Tibial nerve (tissue), 4 donors: Measurements from ENCODE around the gene MAMDC2. TPM values are rescaled to one million over a fixed set of nuclear protein-coding genes. Genes with fewer than 3 reads are reported as not detected.
A peak's percentile ranks its signal among the peaks of the same experiment; 100 is the strongest.

Source experiments
- DNase-seq, 2 donors: peaks; one replicate each; pipeline ENCODE4 v3.0.0-alpha.2; 2019; ENCODE audit warnings: low spot score in 2 of 2
- H3K27ac ChIP-seq, 4 donors: fragments of 200-600 bp; sonication (generic) in 3 of 4; one replicate each; pipeline ENCODE4 v1.5.1; 2017 to 2019; ENCODE audit warnings: mild to moderate bottlenecking in 1 of 4
- H3K27me3 ChIP-seq, 2 donors: fragments of 200-600 bp; sonication (generic) in 1 of 2; one replicate each; pipeline versions ENCODE4 v1.5.1 to v1.6.0; 2017 to 2019
- H3K36me3 ChIP-seq, 3 donors: fragments of 200-600 bp; sonication (generic); one replicate each; pipeline ENCODE4 v1.5.1; 2018 to 2019
- H3K4me1 ChIP-seq, 4 donors: fragments of 200-600 bp; sonication (generic) in 3 of 4; one replicate each; pipeline ENCODE4 v1.5.1; 2017 to 2019
- H3K4me3 ChIP-seq, 4 donors: fragments of 200-600 bp; sonication (generic) in 3 of 4; one replicate each; pipeline ENCODE4 v1.5.1; 2017 to 2019; ENCODE audit warnings: mild to moderate bottlenecking in 1 of 4, moderate library complexity in 1 of 4
- H3K9me3 ChIP-seq, 4 donors: fragments of 200-600 bp; sonication (generic) in 3 of 4; one replicate each; pipeline ENCODE4 v1.5.1; 2017 to 2019
- CTCF ChIP-seq, 5 experiments: fragments of 200-600 bp in 3 of 5; fragments of 450-650 bp in 2 of 5; sonication (generic) in 3 of 5; IDR thresholded peaks; one replicate each; pipeline ENCODE4 v1.5.1; 2016 to 2019; ENCODE audit warnings: antibody characterized with exemption in 5 of 5, mild to moderate bottlenecking in 3 of 5, moderate library complexity in 2 of 5
- EP300 ChIP-seq, 2 donors: sonication (generic); formaldehyde crosslinking; IDR thresholded peaks; one replicate each; pipeline ENCODE4 v1.6.1; 2017; ENCODE audit warnings: antibody characterized with exemption in 2 of 2, mild to moderate bottlenecking in 1 of 2
- POLR2A ChIP-seq, 2 donors: fragments of 450-650 bp; IDR thresholded peaks; one replicate each; pipeline ENCODE4 v1.6.1; 2017; ENCODE audit warnings: antibody characterized with exemption in 2 of 2, mild to moderate bottlenecking in 2 of 2, moderate library complexity in 2 of 2
- WGBS, 2 donors: methylation state at CpG; one replicate each; pipeline ENCODE4 v1.1.5; 2018; 5-methylcytosine and 5-hydroxymethylcytosine counted together
- total RNA-seq, 4 donors: library from RNA; depleted of rRNA; stranded (reverse); fragments of >200 nt; gene quantifications; one replicate each; pipeline ENCODE4 v1.1.0, GENCODE V29; 2016

MAMDC2 gene
- total RNA-seq, 4 donors from 2014 or later, result 24.9 to 75.9 (median 60.8) TPM

- H3K4me1 ChIP-seq, result peaks cover 0 to 52% (median 0%) of the 10 kb centered on the region in 4 donors
- WGBS, 2 donors, result 36 to 40% methylated on average over 3 of the region's 3 CpGs
- H3K27ac ChIP-seq, result peak overlapping the region in 3 of 4 donors; percentile 8 to 37 (median 35)
Observed at GRCh38 chr9:70058569-70059116, 15.0 kb downstream of the MAMDC2 start.

GRCh38 chr9:70060148-70060882, 16.7 kb downstream of the MAMDC2 start:
- peak overlapping the region in 1 of 4 donors; percentile 35 for H3K27ac ChIP-seq
- no peak overlapping the region for H3K4me3 ChIP-seq
- TF ChIP-seq EP300 (IDR thresholded peaks at IDR 0.05), result no peak
- no peak for TF ChIP-seq CTCF (IDR thresholded peaks at IDR 0.05)
- no peak for TF ChIP-seq POLR2A (IDR thresholded peaks at IDR 0.05)
- no peaks in the 10 kb centered on the region for H3K27me3 ChIP-seq
- DNase-seq, result no peak
- H3K36me3 ChIP-seq, result no peaks in the 10 kb centered on the region
- peaks cover 0 to 61% (median 2%) of the 10 kb centered on the region in 4 donors for H3K4me1 ChIP-seq
- WGBS, 2 donors, result 65 to 71% methylated on average over 3 of the region's 3 CpGs
- H3K9me3 ChIP-seq, result no peaks in the 10 kb centered on the region

More at GRCh38 chr9:70058569-70059116, 15.0 kb downstream of the MAMDC2 start:
- no peak overlapping the region for H3K4me3 ChIP-seq
- H3K9me3 ChIP-seq, result no peaks in the 10 kb centered on the region
- no peaks in the 10 kb centered on the region for H3K27me3 ChIP-seq
- no peaks in the 10 kb centered on the region for H3K36me3 ChIP-seq
- no peak for DNase-seq
- TF ChIP-seq CTCF (IDR thresholded peaks at IDR 0.05), result no peak
- TF ChIP-seq POLR2A (IDR thresholded peaks at IDR 0.05), result no peak
- TF ChIP-seq EP300 (IDR thresholded peaks at IDR 0.05), result no peak

GRCh38 chr9:70060883-70061507, 17.3 kb downstream of the MAMDC2 start:
- peaks cover under 1 to 58% (median 2%) of the 10 kb centered on the region in 4 donors for H3K4me1 ChIP-seq
- DNase-seq, result no peak
- no peaks in the 10 kb centered on the region for H3K27me3 ChIP-seq
- no peaks in the 10 kb centered on the region for H3K36me3 ChIP-seq
- H3K4me3 ChIP-seq, result no peak overlapping the region
- TF ChIP-seq CTCF (IDR thresholded peaks at IDR 0.05) (no peak), EP300 (IDR thresholded peaks at IDR 0.05) (no peak), POLR2A (IDR thresholded peaks at IDR 0.05) (no peak)
- no peak overlapping the region for H3K27ac ChIP-seq
- H3K9me3 ChIP-seq, result no peaks in the 10 kb centered on the region

- peaks cover 3 to 60% (median 5%) of the 10 kb centered on the region in 4 donors for H3K4me1 ChIP-seq
- no peak overlapping the region for H3K27ac ChIP-seq
- no peaks in the 10 kb centered on the region for H3K9me3 ChIP-seq
- no peaks in the 10 kb centered on the region for H3K27me3 ChIP-seq
- no peak for DNase-seq
- H3K4me3 ChIP-seq, result no peak overlapping the region
- 59 to 82% methylated on average over 1 of the region's 1 CpG for WGBS, 2 donors
- TF ChIP-seq POLR2A (IDR thresholded peaks at IDR 0.05), result no peak
- TF ChIP-seq CTCF (IDR thresholded peaks at IDR 0.05), result no peak
- TF ChIP-seq EP300 (IDR thresholded peaks at IDR 0.05), result peak in 1 of 2 donors; percentile 56
- H3K36me3 ChIP-seq, result no peaks in the 10 kb centered on the region
Observed at GRCh38 chr9:70061776-70062175, 18.1 kb downstream of the MAMDC2 start.

- peaks cover 3 to 70% (median 15%) of the 10 kb centered on the region in 4 donors for H3K4me1 ChIP-seq
- 81 to 88% methylated on average over 1 of the region's 1 CpG for WGBS, 2 donors
- H3K27ac ChIP-seq, result peak overlapping the region; percentile 8 to 78 (median 38)
- H3K4me3 ChIP-seq, result no peak overlapping the region
- no peak for DNase-seq
- H3K9me3 ChIP-seq, result no peaks in the 10 kb centered on the region
- TF ChIP-seq CTCF (IDR thresholded peaks at IDR 0.05) (no peak), EP300 (IDR thresholded peaks at IDR 0.05) (no peak), POLR2A (IDR thresholded peaks at IDR 0.05) (no peak)
- no peaks in the 10 kb centered on the region for H3K27me3 ChIP-seq
- no peaks in the 10 kb centered on the region for H3K36me3 ChIP-seq
Observed at GRCh38 chr9:70064496-70064895, 20.8 kb downstream of the MAMDC2 start.
